ENCODE measurements around the gene CELA2B. TPM values are rescaled to one million over a fixed set of nuclear protein-coding genes. Genes with fewer than 3 reads are reported as not detected.

Gene CELA2B
- total RNA-seq, 3 donors from 2014 or later, result not detected

GRCh38 chr1:15452866-15453571, 22.9 kb upstream of the CELA2B start:
- intact Hi-C loops (cut with DNase I; ENCODE audit: low total_unique reads), result no loop called here
- H3K27ac ChIP-seq, result no peak overlapping the region

GRCh38 chr1:15453734-15454133, 22.2 kb upstream of the CELA2B start:
- Histone ChIP-seq H3K4me1 (no peaks in the 10 kb centered on the region), H3K27me3 (no peaks in the 10 kb centered on the region), H3K36me3 (no peaks in the 10 kb centered on the region), H3K9me3 (no peaks in the 10 kb centered on the region), H3K27ac (no peak overlapping the region), H3K4me3 (no peak overlapping the region)
- intact Hi-C loops (cut with DNase I; ENCODE audit: low total_unique reads), result no loop called here
- DNase-seq (ENCODE audit: low spot score in 2 of 2), result no peak
- TF ChIP-seq POLR2AphosphoS5 (IDR thresholded peaks at IDR 0.05) (no peak), CTCF (IDR thresholded peaks at IDR 0.05) (no peak), POLR2A (IDR thresholded peaks at IDR 0.05) (no peak)

More at GRCh38 chr1:15452866-15453571, 22.9 kb upstream of the CELA2B start:
- H3K4me3 ChIP-seq, result no peak overlapping the region
- TF ChIP-seq POLR2AphosphoS5 (IDR thresholded peaks at IDR 0.05) (no peak), POLR2A (IDR thresholded peaks at IDR 0.05) (no peak), CTCF (IDR thresholded peaks at IDR 0.05) (no peak)
- no peaks in the 10 kb centered on the region for H3K4me1 ChIP-seq
- DNase-seq (ENCODE audit: low spot score in 2 of 2), result no peak
- H3K36me3 ChIP-seq, result no peaks in the 10 kb centered on the region
- H3K27me3 ChIP-seq, result no peaks in the 10 kb centered on the region
- no peaks in the 10 kb centered on the region for H3K9me3 ChIP-seq

GRCh38 chr1:15454256-15454655, 21.6 kb upstream of the CELA2B start:
- intact Hi-C loops (cut with DNase I; ENCODE audit: low total_unique reads), result no loop called here
- DNase-seq (ENCODE audit: low spot score in 2 of 2), result no peak
- Histone ChIP-seq H3K4me3 (no peak overlapping the region), H3K36me3 (no peaks in the 10 kb centered on the region), H3K27me3 (no peaks in the 10 kb centered on the region), H3K4me1 (no peaks in the 10 kb centered on the region), H3K9me3 (no peaks in the 10 kb centered on the region), H3K27ac (no peak overlapping the region)
- TF ChIP-seq CTCF (IDR thresholded peaks at IDR 0.05), result no peak
- no peak for TF ChIP-seq POLR2AphosphoS5 (IDR thresholded peaks at IDR 0.05)
- TF ChIP-seq POLR2A (IDR thresholded peaks at IDR 0.05), result no peak

- TF ChIP-seq CTCF (IDR thresholded peaks at IDR 0.05) (no peak), POLR2AphosphoS5 (IDR thresholded peaks at IDR 0.05) (no peak), POLR2A (IDR thresholded peaks at IDR 0.05) (no peak)
- Histone ChIP-seq H3K9me3 (no peaks in the 10 kb centered on the region), H3K36me3 (no peaks in the 10 kb centered on the region), H3K4me3 (no peak overlapping the region), H3K4me1 (no peaks in the 10 kb centered on the region), H3K27me3 (no peaks in the 10 kb centered on the region), H3K27ac (no peak overlapping the region)
- DNase-seq (ENCODE audit: low spot score in 2 of 2), result no peak
- intact Hi-C loops (cut with DNase I; ENCODE audit: low total_unique reads), result no loop called here
Measured at GRCh38 chr1:15455522-15455921, 20.4 kb upstream of the CELA2B start.

- H3K27ac ChIP-seq, result no peak within 1 kb of the TSS
- intact Hi-C loops (cut with DNase I; ENCODE audit: low total_unique reads), result no loop called here
- H3K36me3 ChIP-seq, result no peaks in the 10 kb centered on the region
- no peak for DNase-seq (ENCODE audit: low spot score in 2 of 2)
- no peaks in the 10 kb centered on the region for H3K4me1 ChIP-seq
- no peak for TF ChIP-seq POLR2A (IDR thresholded peaks at IDR 0.05)
- TF ChIP-seq POLR2AphosphoS5 (IDR thresholded peaks at IDR 0.05), result no peak
- TF ChIP-seq CTCF (IDR thresholded peaks at IDR 0.05), result no peak
- H3K9me3 ChIP-seq, result no peaks in the 10 kb centered on the region
- no peak within 1 kb of the TSS for H3K4me3 ChIP-seq
- no peaks in the 10 kb centered on the region for H3K27me3 ChIP-seq
Measured at GRCh38 chr1:15456313-15456954, 19.5 kb upstream of the CELA2B start, which contains the start of gene CELA2A. Gene CELA2A (plus strand): TSS chr1:15456732. CDS start chr1:15456754, 22 bp downstream.

Data from breast epithelium (tissue), 4 donors.